Islet precursor cell (in vitro differentiated cells): ENCODE measurements around the gene KCNC2.

Source experiments
- DNase-seq: peaks from one replicate; pipeline ENCODE4 v3.0.0-alpha.2; 2018

The KCNC2 gene

DNA sequence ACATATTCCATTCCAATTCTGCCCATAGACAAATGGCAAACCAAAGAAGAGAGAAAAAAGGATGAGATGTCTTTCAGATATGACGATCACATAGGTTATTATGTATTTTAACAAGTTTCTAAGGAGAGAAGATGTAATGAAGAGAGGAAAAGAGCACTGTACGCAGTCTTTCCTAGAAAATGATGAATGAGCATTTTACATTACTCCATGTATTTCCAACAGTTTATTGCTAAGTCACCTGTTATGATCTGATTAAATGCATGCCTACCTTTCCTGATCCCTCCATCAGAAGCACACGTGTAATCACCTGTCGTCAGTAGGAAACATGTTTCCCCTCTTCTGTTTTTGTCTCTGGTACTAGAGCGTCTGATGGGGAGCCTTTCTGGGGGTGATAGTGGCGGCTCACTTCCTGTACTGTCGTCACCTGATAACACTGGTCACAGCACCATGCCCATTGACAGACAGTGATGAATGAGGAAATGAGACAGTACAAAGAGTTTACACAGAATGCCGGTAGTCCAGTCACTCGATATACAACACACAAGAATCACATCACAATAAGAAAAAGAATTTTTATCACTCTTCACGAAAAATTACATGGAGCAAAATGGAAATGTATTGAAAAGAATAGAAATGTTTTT is 161.6 kb downstream of the KCNC2 start:
- no peak for DNase-seq

DNA sequence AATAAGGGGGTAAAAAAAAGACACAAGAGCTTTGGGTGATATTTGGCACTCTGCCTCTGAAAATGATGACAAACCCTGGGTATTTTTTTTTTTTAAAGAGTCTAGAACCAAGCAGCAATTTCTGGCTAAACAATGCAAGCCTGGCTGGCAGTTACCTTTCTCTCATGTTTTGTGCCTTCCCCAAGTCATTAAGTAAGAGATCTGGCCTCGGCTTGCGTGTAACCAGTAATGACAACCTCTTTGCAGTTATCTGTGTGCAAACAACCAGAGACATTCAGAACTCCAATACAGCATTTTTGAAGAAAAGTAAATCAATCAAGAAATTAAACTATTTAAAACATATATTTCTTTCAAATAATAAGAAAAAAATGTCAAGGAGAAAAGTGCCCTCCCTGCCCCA is 167.5 kb downstream of the KCNC2 start:
- no peak for DNase-seq

- no peak for DNase-seq
Observed at GRCh38 chr12:75041472-75041871, 168.2 kb downstream of the KCNC2 start.

GRCh38 chr12:75020068-75020557 is 189.5 kb downstream of the KCNC2 start:
- DNase-seq: no peak

- no peak for DNase-seq
Observed at GRCh38 chr12:75011120-75011519, 198.5 kb downstream of the KCNC2 start.

DNA sequence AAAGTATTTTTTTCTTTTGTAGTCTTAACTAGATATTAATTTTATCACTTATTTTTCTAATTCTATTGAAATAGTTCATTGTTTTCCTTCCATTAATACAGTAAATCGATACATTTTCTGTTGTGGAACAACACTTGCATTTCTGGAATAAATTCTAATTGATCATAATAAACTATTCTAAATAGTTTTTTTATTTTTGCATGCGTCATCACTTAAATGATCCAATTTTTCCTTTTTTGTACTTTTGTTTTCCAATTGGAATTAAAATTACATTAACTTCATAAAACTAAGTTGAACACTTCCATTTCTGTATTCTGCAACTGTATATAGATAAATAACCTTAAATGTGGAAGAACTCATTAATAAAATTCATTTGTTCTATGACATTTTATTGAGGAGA is 202.5 kb downstream of the KCNC2 start:
- DNase-seq: no peak

GRCh38 chr12:75000120-75000519 is 209.5 kb downstream of the KCNC2 start:
- no peak for DNase-seq

- DNase-seq: no peak
Observed at GRCh38 chr12:74999474-74999873, 210.2 kb downstream of the KCNC2 start.
